OCI-LY1 (cell line): ENCODE data around the gene ARID5B.

ENCODE experiments used
- EZH2 ChIP-seq: fragments of 200-600 bp; sonication (generic), shearing (Covaris generic); IDR thresholded peaks from 2 replicates; pipeline ENCODE4 v1.8.0; 2017; ENCODE audit warnings: borderline replicate concordance, mixed run types, mild to moderate bottlenecking, antibody characterized with exemption, low read length, moderate library complexity, mixed read lengths
- TF ChIP-seq, protein P1 (sequence below): fragments of 200-600 bp; sonication (generic), shearing (Covaris generic); IDR thresholded peaks from 2 replicates; pipeline ENCODE4 v1.5.1; 2017; ENCODE audit warnings: mild to moderate bottlenecking, antibody characterized with exemption, low read length, moderate library complexity, mixed read lengths

DNA sequence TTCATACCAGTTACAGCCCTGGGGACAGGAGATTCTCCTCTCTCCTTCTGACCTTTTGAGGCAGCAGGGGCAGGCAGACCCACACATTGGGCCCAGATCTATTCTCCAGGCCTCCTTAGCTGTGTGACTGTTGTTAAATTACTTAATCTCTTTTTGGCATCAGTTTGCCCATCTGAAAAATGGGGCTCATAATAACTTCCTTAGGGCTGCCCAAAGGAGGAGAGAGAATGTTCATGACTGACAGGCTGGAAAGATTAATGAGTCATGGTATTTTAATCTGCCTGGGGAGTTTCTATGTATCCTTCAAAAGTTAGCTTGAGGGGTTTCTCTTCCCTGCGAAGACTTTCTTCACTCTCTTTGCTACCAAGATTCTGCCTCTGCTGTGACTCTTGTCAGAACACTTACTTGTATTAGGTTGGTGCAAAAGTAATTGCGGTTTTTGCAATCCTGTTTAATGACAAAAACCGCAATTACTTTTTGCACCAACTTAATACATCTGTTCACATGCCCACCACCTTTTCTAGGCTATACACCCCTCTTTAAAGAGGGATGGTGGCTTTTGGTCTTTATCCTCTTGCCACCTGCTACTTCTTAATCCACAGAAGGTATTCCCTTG, 83.4 kb downstream of the ARID5B start:
- TF ChIP-seq, protein P1, sequence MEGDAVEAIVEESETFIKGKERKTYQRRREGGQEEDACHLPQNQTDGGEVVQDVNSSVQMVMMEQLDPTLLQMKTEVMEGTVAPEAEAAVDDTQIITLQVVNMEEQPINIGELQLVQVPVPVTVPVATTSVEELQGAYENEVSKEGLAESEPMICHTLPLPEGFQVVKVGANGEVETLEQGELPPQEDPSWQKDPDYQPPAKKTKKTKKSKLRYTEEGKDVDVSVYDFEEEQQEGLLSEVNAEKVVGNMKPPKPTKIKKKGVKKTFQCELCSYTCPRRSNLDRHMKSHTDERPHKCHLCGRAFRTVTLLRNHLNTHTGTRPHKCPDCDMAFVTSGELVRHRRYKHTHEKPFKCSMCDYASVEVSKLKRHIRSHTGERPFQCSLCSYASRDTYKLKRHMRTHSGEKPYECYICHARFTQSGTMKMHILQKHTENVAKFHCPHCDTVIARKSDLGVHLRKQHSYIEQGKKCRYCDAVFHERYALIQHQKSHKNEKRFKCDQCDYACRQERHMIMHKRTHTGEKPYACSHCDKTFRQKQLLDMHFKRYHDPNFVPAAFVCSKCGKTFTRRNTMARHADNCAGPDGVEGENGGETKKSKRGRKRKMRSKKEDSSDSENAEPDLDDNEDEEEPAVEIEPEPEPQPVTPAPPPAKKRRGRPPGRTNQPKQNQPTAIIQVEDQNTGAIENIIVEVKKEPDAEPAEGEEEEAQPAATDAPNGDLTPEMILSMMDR, result no peak
- no peak for TF ChIP-seq EZH2
